Gastrocnemius medialis (tissue), 4 donors: ENCODE measurements around the gene RCSD1. TPM values are rescaled to one million over a fixed set of nuclear protein-coding genes. Genes with fewer than 3 reads are reported as not detected.

Experiments
- ATAC-seq, 2 donors: fragments of 150-250 bp; one replicate each; pipeline ENCODE4 v1.9.1; 2016
- DNase-seq, 2 donors: peaks; one replicate each; pipeline ENCODE4 v3.0.0-alpha.2; 2019
- H3K27ac ChIP-seq, 4 donors: fragments of 200-600 bp; sonication (generic); 1 replicate in 1 of 4; 2 replicates in 3 of 4; pipeline ENCODE4 v1.5.1; 2016 to 2018; ENCODE audit warnings: mild to moderate bottlenecking in 2 of 4, moderate library complexity in 1 of 4
- H3K27me3 ChIP-seq, 3 donors: fragments of 200-600 bp; sonication (generic) in 2 of 3; 1 replicate in 1 of 3; 2 replicates in 2 of 3; pipeline versions ENCODE4 v1.5.1 to v1.6.0; 2016 to 2019; ENCODE audit warnings: mild to moderate bottlenecking in 1 of 3, moderate library complexity in 1 of 3
- H3K36me3 ChIP-seq, 2 donors: fragments of 200-600 bp; sonication (generic) in 1 of 2; one replicate each; pipeline ENCODE4 v1.5.1; 2017 to 2018
- H3K4me1 ChIP-seq, 2 donors: fragments of 200-600 bp; sonication (generic) in 1 of 2; one replicate each; pipeline ENCODE4 v1.5.1; 2016 to 2017; ENCODE audit warnings: mild to moderate bottlenecking in 2 of 2
- H3K4me3 ChIP-seq, 4 donors: fragments of 200-600 bp; sonication (generic) in 3 of 4; 1 replicate in 1 of 4; 2 replicates in 3 of 4; pipeline ENCODE4 v1.5.1; 2016 to 2019; ENCODE audit warnings: mild to moderate bottlenecking in 2 of 4
- H3K9me3 ChIP-seq, 3 donors: fragments of 200-600 bp; sonication (generic) in 2 of 3; 1 replicate in 1 of 3; 2 replicates in 2 of 3; pipeline ENCODE4 v1.5.1; 2016 to 2019
- CTCF ChIP-seq, 5 experiments: fragments of 450-650 bp in 3 of 5; fragments of 200-600 bp in 2 of 5; sonication (generic) in 2 of 5; IDR thresholded peaks in 4 of 5; conservative IDR thresholded peaks in 1 of 5; 1 replicate in 4 of 5; 2 replicates in 1 of 5; pipeline ENCODE4 v1.5.1; 2016 to 2019; ENCODE audit warnings: antibody characterized with exemption in 5 of 5, mild to moderate bottlenecking in 3 of 5, moderate library complexity in 3 of 5
- POLR2A ChIP-seq, 2 donors: fragments of 450-650 bp; IDR thresholded peaks; one replicate each; pipeline ENCODE4 v1.6.1; 2017; ENCODE audit warnings: antibody characterized with exemption in 2 of 2, mild to moderate bottlenecking in 2 of 2, moderate library complexity in 2 of 2
- in situ Hi-C, 4 donors: fragments of 200-750 bp; cut with MboI; loops; one replicate each; pipeline versions ENCODE4 v1.15.0 to v1.8.0; 2017; ENCODE audit warnings: low sequenced_read_pairs in 4 of 4
- intact Hi-C: fragments of 100-400 bp; cut with DNase I; formaldehyde crosslinking; loops from one replicate; pipeline ENCODE4 v1.15.1; 2023; ENCODE audit warnings: low total_unique reads
- total RNA-seq, 4 donors: library from RNA; depleted of rRNA; stranded (reverse); fragments of >200 nt; gene quantifications; one replicate each; pipeline versions ENCODE4 v1.1.0 to v1.2.3, GENCODE V29; 2016

The RCSD1 gene
- total RNA-seq, 4 donors from 2014 or later, result 6.0 to 14.8 (median 7.5) TPM

- in situ Hi-C loops, result no loop called here
- no peak for ATAC-seq
Measured at GRCh38 chr1:167749741-167750140, 119.7 kb downstream of the RCSD1 start.

DNA sequence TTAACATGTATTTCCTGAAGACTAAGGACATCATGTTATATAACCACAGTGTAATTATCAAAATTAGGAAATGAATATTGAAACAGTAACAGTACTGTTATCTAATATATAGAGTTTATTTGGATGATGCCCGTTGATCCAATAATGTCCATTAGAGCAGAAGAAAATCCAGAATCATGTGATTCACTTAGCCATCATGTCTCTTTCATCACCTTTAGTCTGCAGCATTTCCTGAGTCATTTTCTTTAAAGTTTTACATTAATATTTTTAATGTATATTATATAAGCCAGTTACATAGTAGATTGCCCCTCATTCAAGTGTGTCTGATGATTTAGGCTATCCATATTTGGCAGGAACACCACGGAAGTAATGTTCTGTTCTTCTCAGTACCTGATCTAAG, 120.6 kb downstream of the RCSD1 start:
- ATAC-seq (no peak), DNase-seq (no peak)
- Histone ChIP-seq H3K4me3 (no peak overlapping the region), H3K27me3 (no peaks in the 10 kb centered on the region), H3K36me3 (no peaks in the 10 kb centered on the region), H3K27ac (no peak overlapping the region), H3K9me3 (no peaks in the 10 kb centered on the region), H3K4me1 (peaks cover 18 to 36% of the 10 kb centered on the region in 2 donors)
- TF ChIP-seq POLR2A (IDR thresholded peaks at IDR 0.05), result no peak
- no peak for TF ChIP-seq CTCF (IDR thresholded peaks at IDR 0.05 in 4 of 5, conservative IDR thresholded peaks at IDR 0.05 in 1 of 5)
- in situ Hi-C loops (no loop called here), intact Hi-C loops (no loop called here)

More at GRCh38 chr1:167749741-167750140, 119.7 kb downstream of the RCSD1 start:
- no peak for DNase-seq
- no peaks in the 10 kb centered on the region for H3K27me3 ChIP-seq
- no peak overlapping the region for H3K27ac ChIP-seq
- H3K4me1 ChIP-seq, result peaks cover 16 to 36% of the 10 kb centered on the region in 2 donors
- H3K9me3 ChIP-seq, result no peaks in the 10 kb centered on the region
- intact Hi-C loops, result no loop called here
- H3K4me3 ChIP-seq, result no peak overlapping the region
- no peaks in the 10 kb centered on the region for H3K36me3 ChIP-seq
- no peak for TF ChIP-seq POLR2A (IDR thresholded peaks at IDR 0.05)
- TF ChIP-seq CTCF (IDR thresholded peaks at IDR 0.05 in 4 of 5, conservative IDR thresholded peaks at IDR 0.05 in 1 of 5), result no peak

DNA sequence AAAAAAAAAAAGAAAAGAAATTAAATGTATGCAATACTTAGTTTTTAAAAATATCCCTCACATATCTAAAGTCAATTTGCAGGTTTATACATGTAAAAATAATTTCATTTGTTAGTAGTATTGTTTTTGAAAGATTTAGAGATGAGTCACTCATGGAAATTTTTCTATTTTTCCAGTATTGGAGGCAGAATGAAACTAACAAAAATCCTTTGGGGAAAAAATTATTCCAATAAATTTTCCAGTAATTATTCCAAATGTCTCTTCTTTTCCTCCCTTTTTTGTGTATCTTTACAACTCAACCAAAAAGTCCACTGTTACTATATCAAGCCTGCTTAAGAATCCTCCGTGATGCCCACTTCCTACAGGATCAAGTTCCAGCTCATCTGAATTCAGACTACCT, 121.6 kb downstream of the RCSD1 start:
- H3K27ac ChIP-seq, result no peak overlapping the region

GRCh38 chr1:167752219-167752985, 122.4 kb downstream of the RCSD1 start:
- peaks cover 24 to 36% of the 10 kb centered on the region in 2 donors for H3K4me1 ChIP-seq
- DNase-seq, result no peak
- H3K36me3 ChIP-seq, result no peaks in the 10 kb centered on the region
- H3K9me3 ChIP-seq, result no peaks in the 10 kb centered on the region
- no peaks in the 10 kb centered on the region for H3K27me3 ChIP-seq
- no peak for ATAC-seq
- intact Hi-C loops (no loop called here), in situ Hi-C loops (no loop called here)
- H3K27ac ChIP-seq, result no peak overlapping the region
- no peak overlapping the region for H3K4me3 ChIP-seq
- TF ChIP-seq POLR2A (IDR thresholded peaks at IDR 0.05) (no peak), CTCF (IDR thresholded peaks at IDR 0.05 in 4 of 5, conservative IDR thresholded peaks at IDR 0.05 in 1 of 5) (no peak)

More for the DNA sequence above, 121.6 kb downstream of the RCSD1 start:
- Histone ChIP-seq H3K4me1 (peaks cover 20 to 36% of the 10 kb centered on the region in 2 donors), H3K9me3 (no peaks in the 10 kb centered on the region), H3K4me3 (no peak overlapping the region), H3K27me3 (no peaks in the 10 kb centered on the region), H3K36me3 (no peaks in the 10 kb centered on the region)
- TF ChIP-seq POLR2A (IDR thresholded peaks at IDR 0.05), result no peak
- no peak for TF ChIP-seq CTCF (IDR thresholded peaks at IDR 0.05 in 4 of 5, conservative IDR thresholded peaks at IDR 0.05 in 1 of 5)
- in situ Hi-C loops (no loop called here), intact Hi-C loops (no loop called here)
- DNase-seq, result no peak
- ATAC-seq, result no peak
